IPS-18a (cell line): ENCODE measurements around the gene AMBRA1.
"Not testable (repeated sequence)": the region's sequence is repeated elsewhere in the genome, so short reads cannot be mapped to it uniquely, and the experiment has no call there.

ENCODE experiments used
- H3K27ac ChIP-seq: one replicate; pipeline ENCODE4 v1.5.1; 2013; ENCODE audit warnings: low read length
- H3K27me3 ChIP-seq: one replicate; pipeline ENCODE4 v1.6.1; 2013; ENCODE audit warnings: mild to moderate bottlenecking, low read length; ENCODE audit not compliant: control insufficient read depth, insufficient read depth
- H3K36me3 ChIP-seq: one replicate; pipeline ENCODE4 v1.6.1; 2013; ENCODE audit warnings: low read depth, low read length; ENCODE audit not compliant: control insufficient read depth
- H3K4me1 ChIP-seq: one replicate; pipeline ENCODE4 v1.6.1; 2013; ENCODE audit warnings: low read depth, low read length; ENCODE audit not compliant: control insufficient read depth
- H3K4me3 ChIP-seq: one replicate; pipeline ENCODE4 v1.5.1; 2013; ENCODE audit warnings: low read length
- H3K9ac ChIP-seq: one replicate; pipeline ENCODE4 v1.6.1; 2013; ENCODE audit warnings: mild to moderate bottlenecking, low read length, moderate library complexity
- H3K9me3 ChIP-seq: one replicate; pipeline ENCODE4 v1.6.1; 2013; ENCODE audit warnings: low read depth, low read length; ENCODE audit not compliant: control insufficient read depth

The AMBRA1 gene

DNA sequence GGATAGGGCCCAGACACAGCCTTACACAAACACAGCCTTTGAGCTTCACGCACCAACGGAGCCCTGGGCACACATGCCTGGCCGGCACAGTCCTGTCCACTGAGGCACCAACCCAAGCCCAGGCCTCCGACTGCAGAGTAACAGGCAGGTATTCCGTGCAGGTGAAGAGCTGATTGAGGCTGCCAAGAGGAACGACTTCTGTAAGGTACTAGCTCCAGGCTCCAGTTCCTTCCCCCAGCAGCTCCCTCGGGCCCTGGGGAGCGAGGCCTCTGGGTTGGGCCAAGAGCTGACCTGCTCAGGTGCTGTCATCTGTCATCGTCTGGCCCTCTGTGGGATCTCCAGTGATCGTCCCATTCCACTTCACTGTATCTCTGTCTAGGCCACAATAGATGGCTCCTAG, 215.5 kb downstream of the AMBRA1 start:
- Histone ChIP-seq H3K27me3 (no peaks in the 10 kb centered on the region), H3K4me3 (no peak overlapping the region), H3K4me1 (peaks cover 15% of the 10 kb centered on the region), H3K9me3 (no peaks in the 10 kb centered on the region), H3K36me3 (peaks cover 35% of the 10 kb centered on the region), H3K9ac (no peak overlapping the region), H3K27ac (no peak overlapping the region)

DNA sequence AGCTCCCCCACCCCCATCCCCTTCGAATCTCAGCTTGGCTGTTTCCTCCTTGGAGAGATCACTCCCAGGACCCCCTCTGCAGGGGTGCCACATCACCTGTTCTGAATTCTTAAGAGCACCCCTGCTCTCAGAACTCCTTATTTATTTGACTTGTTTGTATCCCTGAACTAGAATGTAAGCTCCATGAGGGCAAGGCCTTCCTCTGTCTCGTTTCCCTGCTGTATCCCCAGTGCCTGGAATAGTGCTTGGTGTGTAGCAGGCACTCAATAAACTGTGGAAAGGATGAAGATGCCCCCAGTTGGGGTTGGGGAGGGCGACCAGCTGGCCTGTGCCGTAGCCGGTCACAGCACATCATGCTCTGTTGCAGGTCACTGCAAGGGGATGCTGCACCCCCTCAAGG, 216.0 kb downstream of the AMBRA1 start:
- peaks cover 10% of the 10 kb centered on the region for H3K4me1 ChIP-seq
- H3K4me3 ChIP-seq: no peak overlapping the region
- H3K27ac ChIP-seq: no peak overlapping the region
- H3K9ac ChIP-seq: no peak overlapping the region
- peaks cover 35% of the 10 kb centered on the region for H3K36me3 ChIP-seq
- no peaks in the 10 kb centered on the region for H3K9me3 ChIP-seq
- no peaks in the 10 kb centered on the region for H3K27me3 ChIP-seq

DNA sequence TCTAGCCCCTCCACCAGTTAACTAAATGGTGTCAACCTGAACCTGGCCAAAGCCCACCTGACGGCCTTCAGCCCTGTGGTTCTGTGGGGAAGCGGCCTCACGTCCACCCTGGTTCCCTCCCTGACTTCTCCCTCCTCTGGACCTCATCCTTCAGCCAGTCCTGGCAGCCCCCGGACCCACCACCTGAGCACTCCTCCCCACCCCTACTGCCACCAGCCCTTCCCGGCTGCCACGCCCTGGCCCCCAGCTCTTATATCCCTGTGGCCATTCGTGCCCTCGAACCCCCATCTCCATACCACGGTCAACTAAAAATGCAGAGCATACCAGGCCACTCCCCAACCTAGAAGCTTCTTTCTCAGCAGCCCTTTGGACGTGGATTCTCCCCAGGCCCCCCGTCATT, 216.5 kb downstream of the AMBRA1 start:
- H3K27ac ChIP-seq: no peak overlapping the region
- no peak overlapping the region for H3K4me3 ChIP-seq
- H3K27me3 ChIP-seq: no peaks in the 10 kb centered on the region
- peaks cover 35% of the 10 kb centered on the region for H3K36me3 ChIP-seq
- peaks cover 7% of the 10 kb centered on the region for H3K4me1 ChIP-seq
- H3K9me3 ChIP-seq: no peaks in the 10 kb centered on the region
- no peak overlapping the region for H3K9ac ChIP-seq

DNA sequence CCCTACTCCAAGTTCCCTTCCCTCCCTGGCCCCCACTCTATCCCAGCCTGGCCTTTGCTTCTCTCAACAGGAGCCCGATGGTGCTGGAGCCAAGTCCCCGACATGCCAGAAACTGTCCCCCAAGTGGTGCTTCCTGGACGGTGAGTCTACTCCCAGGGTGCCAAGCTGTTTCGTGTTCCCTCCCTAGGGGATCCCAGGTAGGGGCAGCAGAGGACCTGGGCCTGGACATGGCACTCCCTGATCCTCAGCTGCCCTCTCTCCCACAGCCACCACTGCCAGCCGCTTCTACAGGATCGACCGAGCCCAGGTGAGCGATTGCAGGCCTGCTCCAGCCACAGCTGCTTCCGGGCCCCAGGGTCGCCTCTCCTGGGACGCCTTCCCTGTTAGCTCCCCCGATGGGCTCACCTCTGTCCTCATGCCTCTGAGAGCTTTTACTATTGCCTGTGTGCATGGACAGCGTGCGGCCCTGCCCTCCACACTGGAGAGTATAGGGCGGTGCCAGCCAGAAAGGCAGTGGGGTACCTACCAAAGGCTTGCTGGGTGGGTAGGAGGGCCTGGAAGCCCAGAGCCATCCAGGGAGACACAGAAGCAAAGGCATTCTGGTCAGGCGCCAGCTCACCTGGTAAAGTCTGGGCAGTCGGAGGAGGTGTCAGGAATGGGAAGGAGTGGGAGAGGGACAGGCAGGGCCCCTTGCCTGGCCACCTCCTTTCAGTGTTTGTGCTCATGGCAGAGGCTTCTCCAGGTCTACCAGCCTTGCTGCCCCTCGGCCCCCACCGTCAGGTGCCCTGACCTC, 217.4 kb downstream of the AMBRA1 start:
- Histone ChIP-seq H3K27me3 (no peaks in the 10 kb centered on the region), H3K4me3 (no peak overlapping the region), H3K36me3 (peaks cover 35% of the 10 kb centered on the region), H3K27ac (no peak overlapping the region), H3K4me1 (peaks cover 7% of the 10 kb centered on the region), H3K9ac (no peak overlapping the region), H3K9me3 (no peaks in the 10 kb centered on the region)

DNA sequence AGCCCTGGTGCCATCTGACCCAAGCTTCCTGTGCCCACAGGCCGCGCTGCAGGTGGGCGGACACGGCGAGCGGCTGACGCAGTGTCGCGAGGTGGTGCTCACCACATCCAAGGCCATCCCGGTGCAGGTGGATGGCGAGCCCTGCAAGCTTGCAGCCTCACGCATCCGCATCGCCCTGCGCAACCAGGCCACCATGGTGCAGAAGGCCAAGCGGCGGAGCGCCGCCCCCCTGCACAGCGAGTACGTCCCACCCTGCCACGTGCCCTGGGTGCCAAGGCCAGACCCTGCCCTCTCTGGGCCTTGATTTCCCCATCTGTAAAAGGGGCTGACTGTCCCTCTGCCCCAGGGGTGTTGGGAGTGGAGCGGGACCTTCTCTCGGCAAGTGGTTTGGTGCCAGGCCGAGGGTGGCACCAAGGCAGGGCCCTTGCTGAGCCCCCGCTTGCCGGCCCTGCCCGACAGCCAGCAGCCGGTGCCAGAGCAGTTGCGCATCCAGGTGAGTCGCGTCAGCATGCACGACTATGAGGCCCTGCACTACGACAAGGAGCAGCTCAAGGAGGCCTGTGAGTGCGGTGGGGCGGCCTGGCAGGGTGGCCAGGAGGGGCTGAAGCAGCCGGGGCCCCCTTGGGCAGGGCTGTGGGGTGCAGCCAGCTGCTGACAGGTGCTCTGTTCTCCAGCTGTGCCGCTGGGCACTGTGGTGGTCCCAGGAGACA, 218.3 kb downstream of the AMBRA1 start:
- H3K36me3 ChIP-seq: peaks cover 35% of the 10 kb centered on the region
- H3K27ac ChIP-seq: no peak overlapping the region
- no peak overlapping the region for H3K4me3 ChIP-seq
- H3K27me3 ChIP-seq: no peaks in the 10 kb centered on the region
- peaks cover 7% of the 10 kb centered on the region for H3K4me1 ChIP-seq
- no peaks in the 10 kb centered on the region for H3K9me3 ChIP-seq
- no peak overlapping the region for H3K9ac ChIP-seq

DNA sequence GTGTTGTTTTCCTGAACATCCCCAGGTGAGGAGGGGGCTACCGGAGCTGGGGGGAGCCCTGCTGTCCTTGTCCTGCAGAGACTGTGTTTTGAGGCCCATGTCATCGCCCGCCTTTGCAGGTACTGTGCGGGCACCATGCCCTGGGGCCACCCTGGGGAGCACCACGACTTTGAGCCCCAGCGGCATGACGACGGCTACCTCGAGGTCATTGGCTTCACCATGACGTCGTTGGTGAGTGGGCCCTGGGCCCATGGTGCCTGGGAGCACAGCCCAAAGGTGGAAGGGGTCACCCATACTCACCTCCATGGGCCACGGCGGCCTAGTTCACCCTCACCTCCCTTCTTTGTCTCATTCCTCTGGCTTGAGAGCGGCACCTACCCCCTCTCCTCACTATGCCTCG, 219.0 kb downstream of the AMBRA1 start:
- Histone ChIP-seq H3K9me3 (no peaks in the 10 kb centered on the region), H3K27ac (no peak overlapping the region), H3K4me1 (peaks cover 7% of the 10 kb centered on the region), H3K9ac (no peak overlapping the region), H3K4me3 (no peak overlapping the region), H3K27me3 (no peaks in the 10 kb centered on the region), H3K36me3 (peaks cover 35% of the 10 kb centered on the region)

DNA sequence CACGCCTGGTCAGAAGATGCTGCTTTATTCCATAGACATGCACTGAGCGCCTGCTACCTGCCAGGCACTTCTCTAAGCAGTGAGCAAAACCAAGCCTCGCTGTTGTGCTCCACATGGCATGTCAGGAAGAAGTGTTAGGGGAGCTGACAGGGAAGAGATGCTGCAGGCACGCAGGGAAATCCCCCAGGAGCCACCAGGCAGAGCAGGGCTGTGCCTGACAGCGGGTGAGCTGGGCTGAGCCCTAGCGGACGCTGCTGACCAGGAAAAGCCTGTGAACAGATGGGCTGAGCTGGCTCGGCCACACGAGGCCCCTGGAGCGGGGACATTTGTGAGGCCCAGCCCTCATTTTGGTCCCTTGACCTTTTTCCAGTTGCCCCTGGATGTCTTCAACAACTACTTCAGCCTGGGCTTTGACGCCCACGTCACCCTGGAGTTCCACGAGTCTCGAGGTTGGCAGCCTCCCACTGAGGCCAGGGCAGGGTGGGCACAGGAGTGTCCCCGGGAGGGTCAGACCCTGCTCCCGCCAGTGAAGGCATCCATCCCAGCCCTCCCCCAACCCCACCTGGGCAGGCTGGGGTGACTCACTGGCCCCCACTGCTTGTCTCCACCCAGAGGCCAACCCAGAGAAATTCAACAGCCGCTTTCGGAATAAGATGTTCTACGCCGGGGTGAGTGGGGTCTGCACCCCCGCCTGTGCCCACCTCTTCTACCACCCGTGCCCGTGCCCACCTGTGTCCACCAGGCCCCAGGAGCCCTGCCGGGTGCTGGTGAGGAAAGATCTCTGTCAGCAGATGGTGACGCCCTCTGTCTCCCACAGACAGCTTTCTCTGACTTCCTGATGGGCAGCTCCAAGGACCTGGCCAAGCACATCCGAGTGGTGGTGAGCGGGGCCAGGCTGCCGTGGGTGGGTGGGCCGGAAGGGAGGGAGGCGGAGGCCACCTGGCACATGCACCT, 219.8 kb downstream of the AMBRA1 start:
- H3K36me3 ChIP-seq: peaks cover 35% of the 10 kb centered on the region
- no peak overlapping the region for H3K9ac ChIP-seq
- no peak overlapping the region for H3K27ac ChIP-seq
- no peak overlapping the region for H3K4me3 ChIP-seq
- no peaks in the 10 kb centered on the region for H3K27me3 ChIP-seq
- H3K4me1 ChIP-seq: peaks cover 2% of the 10 kb centered on the region
- no peaks in the 10 kb centered on the region for H3K9me3 ChIP-seq

DNA sequence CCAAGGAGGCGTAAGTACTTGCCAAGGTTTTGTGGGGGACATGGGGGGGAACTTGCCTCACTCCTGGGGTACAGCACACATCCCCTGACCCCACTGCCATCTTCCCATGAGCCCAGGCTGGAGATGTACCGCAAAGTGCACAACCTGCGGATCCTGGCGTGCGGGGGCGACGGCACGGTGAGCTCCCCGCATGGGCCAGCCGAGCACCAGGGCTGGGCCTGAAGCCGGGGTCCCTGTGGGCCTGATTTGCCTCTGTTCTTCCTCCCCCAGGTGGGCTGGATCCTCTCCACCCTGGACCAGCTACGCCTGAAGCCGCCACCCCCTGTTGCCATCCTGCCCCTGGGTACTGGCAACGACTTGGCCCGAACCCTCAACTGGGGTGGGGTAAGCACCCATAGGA, 221.3 kb downstream of the AMBRA1 start:
- not testable (repeated sequence) for H3K4me1 ChIP-seq, H3K27ac ChIP-seq, H3K9ac ChIP-seq, H3K4me3 ChIP-seq, H3K9me3 ChIP-seq, H3K27me3 ChIP-seq
- H3K36me3 ChIP-seq: peaks cover 32% of the 10 kb centered on the region

DNA sequence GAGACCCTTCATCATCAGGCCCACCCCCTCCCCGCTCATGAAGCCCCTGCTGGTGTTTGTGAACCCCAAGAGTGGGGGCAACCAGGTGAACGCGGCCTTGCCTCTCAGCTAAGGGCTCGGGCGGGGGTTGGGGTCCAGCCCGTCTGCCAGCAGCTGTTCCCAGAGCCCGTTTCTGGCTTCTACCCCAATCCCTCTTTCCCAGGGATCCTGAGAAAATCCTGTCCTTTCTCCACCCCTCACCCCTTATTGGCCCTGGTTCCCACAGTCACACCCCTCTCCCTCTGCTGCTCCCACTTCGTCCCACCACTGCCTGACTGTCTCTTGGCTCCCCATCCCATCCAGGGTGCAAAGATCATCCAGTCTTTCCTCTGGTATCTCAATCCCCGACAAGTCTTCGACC, 221.7 kb downstream of the AMBRA1 start:
- H3K36me3 ChIP-seq: peaks cover 32% of the 10 kb centered on the region
- no peaks in the 10 kb centered on the region for H3K27me3 ChIP-seq
- no peak overlapping the region for H3K4me3 ChIP-seq
- H3K27ac ChIP-seq: no peak overlapping the region
- H3K4me1 ChIP-seq: no peaks in the 10 kb centered on the region
- H3K9me3 ChIP-seq: no peaks in the 10 kb centered on the region
- no peak overlapping the region for H3K9ac ChIP-seq

DNA sequence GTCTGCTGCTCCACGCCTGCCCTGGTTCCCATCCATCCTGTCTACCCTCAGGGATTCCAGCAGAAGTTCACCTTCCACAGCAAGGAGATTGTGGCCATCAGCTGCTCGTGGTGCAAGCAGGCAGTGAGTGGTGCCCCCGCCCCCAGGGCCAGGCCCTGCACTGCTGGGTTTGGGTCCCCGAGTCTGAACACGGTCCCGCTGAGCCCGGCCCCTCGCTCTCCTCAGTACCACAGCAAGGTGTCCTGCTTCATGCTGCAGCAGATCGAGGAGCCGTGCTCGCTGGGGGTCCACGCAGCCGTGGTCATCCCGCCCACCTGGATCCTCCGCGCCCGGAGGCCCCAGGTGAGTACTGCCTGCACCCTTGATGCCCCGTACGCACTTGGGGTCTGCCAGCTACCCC, 222.6 kb downstream of the AMBRA1 start:
- not testable (repeated sequence) for H3K27ac ChIP-seq, H3K27me3 ChIP-seq, H3K9me3 ChIP-seq, H3K4me1 ChIP-seq, H3K9ac ChIP-seq, H3K4me3 ChIP-seq
- peaks cover 25% of the 10 kb centered on the region for H3K36me3 ChIP-seq

DNA sequence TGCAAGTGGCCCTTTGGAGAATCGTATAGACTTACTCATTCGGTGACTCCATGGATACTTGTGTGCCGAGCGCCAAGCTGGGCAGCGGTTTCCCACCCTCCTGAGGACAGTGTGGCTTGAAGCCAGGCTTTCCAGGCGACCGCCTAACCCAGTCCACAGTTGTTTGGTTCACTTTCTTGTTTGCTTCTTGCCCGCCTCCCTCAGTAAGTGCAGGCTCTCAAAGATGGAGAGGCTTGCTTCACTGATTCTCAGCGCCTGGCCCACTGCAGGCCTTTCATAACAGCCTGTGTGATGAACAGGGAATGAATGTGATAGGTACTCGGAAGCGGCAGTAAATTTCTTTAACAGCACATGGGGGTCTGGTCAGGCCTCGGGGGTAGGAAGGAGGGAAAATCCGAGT, 223.6 kb downstream of the AMBRA1 start:
- peaks cover 22% of the 10 kb centered on the region for H3K36me3 ChIP-seq
- H3K9ac ChIP-seq: no peak overlapping the region
- no peaks in the 10 kb centered on the region for H3K9me3 ChIP-seq
- no peaks in the 10 kb centered on the region for H3K4me1 ChIP-seq
- no peak overlapping the region for H3K27ac ChIP-seq
- H3K4me3 ChIP-seq: no peak overlapping the region
- H3K27me3 ChIP-seq: no peaks in the 10 kb centered on the region
